IPS DF 6.9 (cell line): Measurements from ENCODE around the gene UTF1.
"Not testable (repeated sequence)": the region's sequence is repeated elsewhere in the genome, so short reads cannot be mapped to it uniquely, and the experiment has no call there.

Experiments used
- DNase-seq: peaks from one replicate; pipeline ENCODE4 v3.0.0-alpha.2; 2013; ENCODE audit warnings: low read depth, low spot score
- H3K27ac ChIP-seq: one replicate; pipeline ENCODE4 v1.5.1; 2013; ENCODE audit warnings: low read length, control low read depth
- H3K27me3 ChIP-seq: 2 replicates; pipeline ENCODE4 v1.6.1; 2013; ENCODE audit warnings: mild to moderate bottlenecking, low read length; ENCODE audit not compliant: control insufficient read depth, insufficient read depth
- H3K36me3 ChIP-seq: 2 replicates; pipeline ENCODE4 v1.6.1; 2013; ENCODE audit warnings: low read length; ENCODE audit not compliant: control insufficient read depth, insufficient read depth
- H3K4me1 ChIP-seq: 2 replicates; pipeline ENCODE4 v1.6.1; 2013; ENCODE audit warnings: low read length; ENCODE audit not compliant: control insufficient read depth, insufficient read depth
- H3K4me3 ChIP-seq: 2 replicates; pipeline ENCODE4 v1.5.1; 2013; ENCODE audit warnings: mild to moderate bottlenecking, low read length
- H3K9me3 ChIP-seq: 2 replicates; pipeline ENCODE4 v1.6.1; 2013; ENCODE audit warnings: low read length, inconsistent platforms; ENCODE audit not compliant: control insufficient read depth, insufficient read depth
- WGBS: extraction: QIAGEN DNeasy Blood & Tissue Kit; methylation state at CpG from one replicate; pipeline ENCODE4 v1.1.7; 2013; ENCODE audit warnings: mixed read lengths, missing lambda C conversion rate; ENCODE audit not compliant: insufficient read length, insufficient coverage; 5-methylcytosine and 5-hydroxymethylcytosine counted together

The UTF1 gene

DNA sequence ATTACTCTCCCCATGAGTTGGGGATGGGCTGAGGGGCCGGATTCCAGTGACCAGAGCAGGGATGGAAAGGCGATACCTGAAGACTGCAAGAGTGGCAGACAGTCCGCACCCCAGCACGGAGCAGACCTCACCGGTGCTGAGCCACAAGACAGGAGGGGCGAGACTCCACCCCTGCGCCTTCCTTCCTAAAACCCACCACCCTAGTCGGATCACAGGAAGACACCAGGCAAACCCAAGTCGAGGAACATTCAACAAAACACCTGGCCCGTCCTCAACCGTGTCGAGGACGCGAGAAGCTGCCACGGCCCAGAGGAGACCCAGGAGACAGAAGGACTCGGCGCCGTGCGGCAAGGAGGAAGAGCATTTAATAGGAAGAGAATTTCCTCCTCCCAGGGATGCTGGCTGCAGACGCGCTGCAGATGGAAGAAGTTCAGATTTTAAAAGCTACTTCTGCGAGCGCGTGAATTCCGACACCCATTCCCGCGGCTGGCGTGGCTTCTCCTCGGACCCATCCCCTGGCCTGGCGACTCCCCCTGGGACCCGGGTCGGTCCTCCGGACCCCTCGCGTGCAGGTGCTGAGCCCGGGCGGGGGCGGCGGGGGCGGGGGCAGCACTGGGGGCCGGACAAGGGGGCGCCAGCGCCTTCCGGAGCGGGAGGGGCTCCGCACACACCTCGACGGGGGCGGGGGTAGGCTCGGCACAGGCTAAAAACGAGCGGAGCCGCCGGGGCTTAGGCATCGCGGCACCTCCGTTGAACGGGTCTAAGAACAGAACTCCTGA, 563 bp upstream of the UTF1 start:
- peaks cover 5% of the 10 kb centered on the region; the same call in 1 of the 2 replicates for H3K27me3 ChIP-seq

DNA sequence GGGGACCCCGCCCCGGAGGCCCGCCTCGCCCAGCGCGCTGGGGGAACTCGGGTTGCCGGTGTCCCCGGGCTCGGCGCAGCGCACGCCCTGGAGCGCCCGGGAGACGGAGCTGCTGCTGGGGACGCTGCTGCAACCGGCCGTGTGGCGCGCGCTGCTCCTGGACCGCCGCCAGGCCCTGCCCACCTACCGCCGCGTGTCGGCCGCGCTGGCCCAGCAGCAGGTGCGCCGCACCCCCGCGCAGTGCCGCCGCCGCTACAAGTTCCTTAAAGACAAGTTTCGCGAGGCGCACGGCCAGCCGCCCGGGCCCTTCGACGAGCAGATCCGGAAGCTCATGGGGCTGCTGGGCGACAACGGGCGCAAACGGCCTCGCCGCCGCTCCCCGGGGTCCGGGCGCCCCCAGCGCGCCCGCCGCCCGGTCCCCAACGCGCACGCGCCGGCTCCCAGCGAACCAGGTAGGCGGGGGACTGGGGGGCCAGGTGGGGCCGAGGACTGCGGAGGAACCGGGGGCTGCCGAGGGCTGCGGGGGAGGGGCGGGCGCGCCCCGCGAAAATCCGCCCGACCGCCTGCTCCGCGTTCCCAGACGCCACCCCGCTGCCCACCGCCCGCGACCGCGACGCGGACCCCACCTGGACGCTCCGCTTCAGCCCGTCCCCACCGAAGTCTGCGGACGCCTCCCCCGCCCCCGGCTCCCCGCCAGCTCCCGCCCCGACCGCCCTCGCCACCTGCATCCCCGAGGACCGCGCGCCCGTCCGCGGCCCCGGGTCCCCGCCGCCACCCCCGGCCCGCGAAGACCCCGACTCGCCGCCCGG, 574 bp downstream of the UTF1 start:
- H3K27ac ChIP-seq = no peak overlapping the region
- no peaks in the 10 kb centered on the region for H3K9me3 ChIP-seq
- DNase-seq = no peak
- no peaks in the 10 kb centered on the region for H3K36me3 ChIP-seq
- peaks cover 6% of the 10 kb centered on the region for H3K4me1 ChIP-seq
- peaks cover 6% of the 10 kb centered on the region; the same call in 1 of the 2 replicates for H3K27me3 ChIP-seq
- H3K4me3 ChIP-seq = peak overlapping the region; percentile 32; the same call in 1 of the 2 replicates
- WGBS = no CpG with 5 or more reads among the region's 122 CpGs

More for the DNA sequence above, 563 bp upstream of the UTF1 start:
- H3K36me3 ChIP-seq = no peaks in the 10 kb centered on the region
- peak overlapping the region; percentile 32; the same call in 1 of the 2 replicates for H3K4me3 ChIP-seq
- DNase-seq = no peak
- no CpG with 5 or more reads among the region's 58 CpGs for WGBS
- H3K27ac ChIP-seq = no peak overlapping the region
- peaks cover 1% of the 10 kb centered on the region; the same call in 1 of the 2 replicates for H3K4me1 ChIP-seq
- no peaks in the 10 kb centered on the region for H3K9me3 ChIP-seq

- H3K4me3 ChIP-seq = no peak overlapping the region
- no peaks in the 10 kb centered on the region for H3K36me3 ChIP-seq
- H3K4me1 ChIP-seq = peaks cover 7% of the 10 kb centered on the region
- H3K9me3 ChIP-seq = no peaks in the 10 kb centered on the region
- no peak overlapping the region for H3K27ac ChIP-seq
- no peak for DNase-seq
- no CpG with 5 or more reads among the region's 44 CpGs for WGBS
- peaks cover 10% of the 10 kb centered on the region; the same call in 1 of the 2 replicates for H3K27me3 ChIP-seq
Observed at GRCh38 chr10:133231244-133231945, 1.4 kb downstream of the UTF1 start.

DNA sequence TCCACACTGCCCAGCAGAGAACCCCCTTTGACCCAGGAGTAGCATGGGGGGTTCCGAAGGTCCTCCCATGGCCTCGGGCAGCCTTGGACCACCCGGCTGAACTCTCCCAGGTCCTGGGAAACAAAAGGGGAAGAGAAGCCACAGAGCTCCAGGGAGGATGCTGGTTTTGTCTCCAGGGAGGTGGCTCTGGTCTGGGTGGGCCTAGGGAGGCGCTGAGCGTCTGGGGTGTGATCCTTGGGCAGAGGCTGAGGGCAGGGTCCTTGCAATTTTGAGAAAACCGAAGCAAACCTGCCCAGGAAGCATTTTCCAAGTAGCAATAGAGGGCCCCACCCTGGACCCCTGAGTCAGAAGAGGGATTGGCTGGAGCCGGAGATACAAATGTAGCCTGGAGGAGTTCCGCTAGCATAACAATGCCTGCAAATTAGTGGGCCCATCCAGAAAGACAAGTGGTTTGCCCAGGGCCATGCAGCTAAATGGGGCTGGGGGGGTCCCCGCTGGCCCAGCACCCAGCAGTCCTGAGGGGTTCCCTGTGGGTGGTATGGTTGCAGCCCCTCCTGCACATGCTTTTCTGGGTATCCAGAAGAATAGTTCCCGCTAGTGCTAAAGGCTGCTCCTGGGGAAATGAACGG, 2.0 kb downstream of the UTF1 start:
- Histone ChIP-seq H3K9me3 (no peaks in the 10 kb centered on the region), H3K36me3 (no peaks in the 10 kb centered on the region), H3K27ac (no peak overlapping the region), H3K4me3 (no peak overlapping the region), H3K4me1 (peaks cover 8% of the 10 kb centered on the region), H3K27me3 (peaks cover 13% of the 10 kb centered on the region; the same call in 1 of the 2 replicates)
- no peak for DNase-seq
- WGBS = no CpG with 5 or more reads among the region's 11 CpGs

DNA sequence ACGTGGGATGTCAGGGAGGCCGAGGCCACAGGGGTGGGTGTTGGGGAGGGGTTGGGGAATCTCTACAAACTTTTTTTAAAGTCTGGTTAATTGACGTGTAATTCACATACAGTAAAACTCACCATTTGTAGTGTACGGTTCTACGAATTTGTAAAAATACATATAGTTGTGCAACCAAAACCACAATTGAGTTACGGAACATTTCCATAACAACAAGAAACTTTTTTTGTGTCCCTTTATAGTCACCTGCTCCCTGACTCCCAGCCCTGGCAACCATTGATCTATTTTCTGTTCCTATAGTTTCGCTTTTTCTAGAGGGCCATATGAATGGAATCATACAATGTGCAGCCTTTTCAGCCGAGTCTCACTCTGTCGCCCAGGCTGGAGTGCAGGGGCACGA, 4.8 kb downstream of the UTF1 start:
- not testable (repeated sequence) for H3K27ac ChIP-seq, H3K4me3 ChIP-seq, DNase-seq, H3K36me3 ChIP-seq, H3K4me1 ChIP-seq, H3K9me3 ChIP-seq
- no CpG with 5 or more reads among the region's 10 CpGs for WGBS
- peaks cover 15% of the 10 kb centered on the region for H3K27me3 ChIP-seq

DNA sequence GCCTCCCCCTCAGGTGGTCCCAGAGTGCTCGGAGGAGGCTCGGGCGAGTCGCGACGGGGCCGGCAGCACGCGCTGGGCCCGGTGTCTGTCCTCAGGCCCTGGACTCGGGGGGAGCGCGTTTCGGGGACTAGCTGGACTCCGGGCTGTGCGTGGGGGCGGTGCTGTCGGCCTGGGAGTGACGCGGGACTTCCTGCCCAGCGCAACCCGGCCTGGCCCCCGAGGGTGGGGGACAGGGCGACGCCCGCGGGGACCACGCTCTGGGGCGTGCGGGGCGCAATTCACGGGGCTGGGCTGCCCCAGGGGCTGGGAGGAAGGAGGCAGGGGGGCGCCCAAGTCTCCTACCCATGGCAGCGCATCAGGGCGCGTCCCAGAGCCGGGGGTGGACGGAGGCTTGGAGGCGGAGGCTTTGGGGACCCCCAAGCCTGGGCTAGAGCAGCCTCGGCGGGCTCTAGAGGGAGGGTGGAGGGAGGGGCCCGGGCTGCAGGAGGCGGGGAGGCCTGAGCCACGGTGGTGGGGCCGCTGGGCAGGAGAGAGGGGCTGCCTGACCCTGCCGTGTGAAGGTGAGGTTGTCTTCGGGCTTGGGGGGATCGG, 5.3 kb downstream of the UTF1 start:
- DNase-seq = no peak
- Histone ChIP-seq H3K27ac (no peak overlapping the region), H3K36me3 (no peaks in the 10 kb centered on the region), H3K4me1 (peaks cover 9% of the 10 kb centered on the region), H3K4me3 (peak overlapping the region; percentile 17; the same call in 1 of the 2 replicates), H3K27me3 (peaks cover 15% of the 10 kb centered on the region), H3K9me3 (no peaks in the 10 kb centered on the region)
- no CpG with 5 or more reads among the region's 48 CpGs for WGBS

DNA sequence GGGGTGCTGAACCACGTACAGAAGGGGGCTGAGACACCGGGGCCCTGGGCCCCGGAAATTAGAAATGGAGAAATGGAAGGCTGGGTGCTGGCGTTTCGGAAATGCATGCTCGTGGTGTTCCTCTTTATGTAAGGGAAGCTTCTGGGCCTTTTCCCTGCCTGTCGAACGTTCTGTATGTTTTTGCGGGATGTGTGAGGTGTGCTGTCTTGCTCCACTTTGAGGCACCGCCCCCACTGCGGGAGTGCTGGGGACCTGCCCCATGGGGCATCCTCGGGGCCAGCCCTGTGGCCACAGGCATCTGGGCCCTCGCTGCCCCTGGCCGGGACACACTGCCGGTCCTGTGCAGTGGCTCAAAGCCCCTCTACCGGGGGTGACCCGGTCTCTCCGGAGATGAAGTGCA, 5.9 kb downstream of the UTF1 start:
- Histone ChIP-seq H3K27ac (no peak overlapping the region), H3K27me3 (peaks cover 15% of the 10 kb centered on the region), H3K4me1 (peaks cover 9% of the 10 kb centered on the region), H3K36me3 (no peaks in the 10 kb centered on the region), H3K4me3 (peak overlapping the region; percentile 2; the same call in 1 of the 2 replicates), H3K9me3 (no peaks in the 10 kb centered on the region)
- no CpG with 5 or more reads among the region's 18 CpGs for WGBS
- no peak for DNase-seq

GRCh38 chr10:133236401-133237240, 6.6 kb downstream of the UTF1 start:
- no peaks in the 10 kb centered on the region for H3K36me3 ChIP-seq
- no CpG with 5 or more reads among the region's 103 CpGs for WGBS
- peaks cover 9% of the 10 kb centered on the region for H3K4me1 ChIP-seq
- no peak overlapping the region for H3K27ac ChIP-seq
- no peak for DNase-seq
- no peaks in the 10 kb centered on the region for H3K9me3 ChIP-seq
- H3K27me3 ChIP-seq = peaks cover 15% of the 10 kb centered on the region
- peak overlapping the region; percentile 37; the same call in 1 of the 2 replicates for H3K4me3 ChIP-seq

- H3K36me3 ChIP-seq = no peaks in the 10 kb centered on the region
- H3K27me3 ChIP-seq = peaks cover 15% of the 10 kb centered on the region
- no peaks in the 10 kb centered on the region for H3K9me3 ChIP-seq
- no CpG with 5 or more reads among the region's 32 CpGs for WGBS
- DNase-seq = no peak
- peak overlapping the region; percentile 37; the same call in 1 of the 2 replicates for H3K4me3 ChIP-seq
- no peak overlapping the region for H3K27ac ChIP-seq
- H3K4me1 ChIP-seq = peaks cover 9% of the 10 kb centered on the region
Observed at GRCh38 chr10:133237241-133237587, 7.2 kb downstream of the UTF1 start.
